K562 (cell line): Measurements from ENCODE around the gene ADAMTS14. TPM values are rescaled to one million over a fixed set of nuclear protein-coding genes. Genes with fewer than 3 reads are reported as not detected.

Source experiments
- ATAC-seq: fragments of 200-7000 bp; cut with Tn5 transposase; 3 replicates; pipeline ENCODE4 v1.9.1; 2020; ENCODE audit warnings: moderate library complexity
- BruUV-seq: library from RNA; stranded (reverse); fragments of 400-500 nt; replicated peaks from 2 replicates; lab custom pipeline; 2021; lab: Mats Ljungman, UMichigan
- CTCF ChIA-PET: fragments of 300-600 bp; formaldehyde crosslinking; extraction: SDS; loops from one replicate; lab custom pipeline; 2021; ENCODE audit warnings: low intra/inter-chr PET ratio; lab: Yijun Ruan, JAX
- POLR2A ChIA-PET: fragments of 300-600, 350-650 bp; sonication (Branson Sonifier 250); formaldehyde crosslinking; extraction: SDS; loops from one replicate; lab custom pipeline; 2021; ENCODE audit warnings: antibody characterized with exemption, inconsistent platforms; lab: Yijun Ruan, JAX
- DNase-seq, 4 experiments: peaks; one replicate each; pipeline versions ENCODE4 v3.0.0 to v3.0.0-alpha.2; 2011 to 2018; ENCODE audit warnings: low spot score in 3 of 4, mixed read lengths in 3 of 4; ENCODE audit errors: extremely low read depth in 1 of 4
- FAIRE-seq: peaks from 2 replicates; lab custom pipeline; 2011; peaks lifted over from hg19 to GRCh38; lab: Jason Lieb, UNC
- H2AFZ ChIP-seq: 2 replicates; pipeline ENCODE4 v1.6.0; 2011; ENCODE audit warnings: low read depth, low read length, control low read depth, inconsistent platforms
- H3K27ac ChIP-seq: fragments of 200-600 bp; 3 replicates; pipeline ENCODE4 v1.8.0; 2011; ENCODE audit warnings: low read depth, mild to moderate bottlenecking, control low read depth, inconsistent platforms, low read length, moderate library complexity, mixed read lengths; ENCODE audit errors: extremely low read depth
- H3K27me3 ChIP-seq, 2 experiments: fragments of 300-600 bp in 1 of 2; 2 replicates in 1 of 2; 3 replicates in 1 of 2; pipeline versions ENCODE4 v1.6.0 to v1.8.0; 2011; ENCODE audit warnings: inconsistent platforms in 2 of 2, low read length in 2 of 2, mild to moderate bottlenecking in 1 of 2, mixed read lengths in 1 of 2, moderate library complexity in 1 of 2; ENCODE audit not compliant: control insufficient read depth in 2 of 2, insufficient read depth in 2 of 2
- H3K36me3 ChIP-seq: fragments of 300-600 bp; 3 replicates; pipeline ENCODE4 v1.8.0; 2011; ENCODE audit warnings: mild to moderate bottlenecking, low read length, inconsistent platforms; ENCODE audit not compliant: control insufficient read depth, insufficient read depth
- H3K4me1 ChIP-seq, 2 experiments: fragments of 200-600 bp in 1 of 2; replicated peaks in 1 of 2; 2 replicates in 1 of 2; 3 replicates in 1 of 2; pipeline versions ENCODE4 v1.5.1 to v1.8.0; 2011; ENCODE audit warnings: inconsistent platforms in 2 of 2, low read length in 2 of 2, mild to moderate bottlenecking in 1 of 2, mixed read lengths in 1 of 2, moderate library complexity in 1 of 2; ENCODE audit not compliant: control insufficient read depth in 2 of 2, insufficient read depth in 2 of 2
- H3K4me2 ChIP-seq: 2 replicates; pipeline ENCODE4 v1.6.1; 2011; ENCODE audit warnings: low read length, control low read depth, inconsistent platforms, mixed read lengths; ENCODE audit not compliant: insufficient read depth
- H3K4me3 ChIP-seq: fragments of 200-600 bp; sonication (generic), shearing (Covaris generic); 2 replicates; pipeline ENCODE4 v1.5.1; 2016; ENCODE audit warnings: control low read depth, inconsistent platforms
- H3K79me2 ChIP-seq: fragments of 200-600 bp; 3 replicates; pipeline ENCODE4 v1.8.0; 2011; ENCODE audit warnings: low read length, inconsistent platforms; ENCODE audit not compliant: control insufficient read depth, insufficient read depth
- H3K9ac ChIP-seq, 2 experiments: 2 replicates each; pipeline versions ENCODE4 v1.6.0 to v1.6.1; 2011; ENCODE audit warnings: low read depth in 2 of 2, low read length in 2 of 2, control low read depth in 1 of 2, inconsistent platforms in 1 of 2, mild to moderate bottlenecking in 1 of 2, mixed read lengths in 1 of 2; ENCODE audit not compliant: insufficient read depth in 1 of 2
- H3K9me1 ChIP-seq: one replicate; pipeline ENCODE4 v1.6.0; 2011; ENCODE audit warnings: inconsistent platforms, mild to moderate bottlenecking, low read length, moderate library complexity; ENCODE audit not compliant: control insufficient read depth, insufficient read depth
- H3K9me3 ChIP-seq: replicated peaks from 2 replicates; pipeline ENCODE4 v1.5.1; 2011; ENCODE audit warnings: low read depth, low read length, inconsistent platforms; ENCODE audit not compliant: control insufficient read depth, insufficient read depth
- H4K20me1 ChIP-seq: replicated peaks from 2 replicates; pipeline ENCODE4 v1.6.1; 2011; ENCODE audit warnings: low read length, inconsistent platforms, mixed read lengths; ENCODE audit not compliant: control insufficient read depth, insufficient read depth
- CAMTA2 ChIP-seq: fragments of 250-450 bp; sonication (Bioruptor Pico); conservative IDR thresholded peaks from 2 replicates; pipeline ENCODE4 v1.5.1; 2022
- DACH1 ChIP-seq: fragments of 450-650 bp; IDR thresholded peaks from 2 replicates; pipeline ENCODE4 v1.6.1; 2018; ENCODE audit not compliant: partially characterized antibody
- ELF2 ChIP-seq: fragments of 250-450 bp; sonication (Bioruptor Pico); IDR thresholded peaks from 2 replicates; pipeline ENCODE4 v1.5.0; 2021; ENCODE audit warnings: mild to moderate bottlenecking
- FOXA3 ChIP-seq, 2 experiments: fragments of 450-650 bp in 1 of 2; sonication (generic) in 1 of 2; formaldehyde crosslinking; IDR thresholded peaks in 1 of 2; conservative IDR thresholded peaks in 1 of 2; 2 replicates each; pipeline versions ENCODE4 v1.4.0 to v1.8.0; 2020 to 2022; ENCODE audit warnings: mild to moderate bottlenecking in 2 of 2, missing genetic modification reagents in 1 of 2
- HMGN3 ChIP-seq: IDR thresholded peaks from 2 replicates; pipeline ENCODE4 v1.6.1; 2011; ENCODE audit warnings: borderline replicate concordance, low read depth, mild to moderate bottlenecking, mixed read lengths, low read length; ENCODE audit not compliant: insufficient read length; ENCODE audit errors: extremely low read depth
- NFIC ChIP-seq: fragments of 450-650 bp; IDR thresholded peaks from 2 replicates; pipeline ENCODE4 v1.6.1; 2017; ENCODE audit warnings: mild to moderate bottlenecking, inconsistent platforms
- SMARCE1 ChIP-seq: fragments of 450-650 bp; IDR thresholded peaks from 2 replicates; pipeline ENCODE4 v1.7.1; 2016; ENCODE audit warnings: mild to moderate bottlenecking
- TCF15 ChIP-seq: fragments of 250-450 bp; sonication (Bioruptor Pico); IDR thresholded peaks from 2 replicates; pipeline ENCODE4 v1.8.0; 2022; ENCODE audit warnings: moderate library complexity, mild to moderate bottlenecking, inconsistent platforms
- WGBS: fragments of 100-300 bp; shearing (Covaris generic); methylation state at CpG from one replicate; pipeline ENCODE4 v1.1.6; 2016; ENCODE audit warnings: low coverage, mixed read lengths; ENCODE audit not compliant: insufficient coverage; ENCODE audit errors: missing lambda C conversion rate; 5-methylcytosine and 5-hydroxymethylcytosine counted together
- in situ Hi-C: fragments of 300-500 bp; cut with MboI; formaldehyde crosslinking; loops from 4 replicates; pipeline ENCODE4 v1.15.0; 2018; ENCODE audit warnings: inconsistent platforms, mixed read lengths
- intact Hi-C: fragments of 100-400 bp; cut with micrococcal nuclease; formaldehyde crosslinking; loops from 2 replicates; pipeline ENCODE4 v1.14.2; 2022
- polyA plus RNA-seq, 8 experiments: library from polyadenylated mRNA; depleted of rRNA in 4 of 8; stranded (reverse) in 5 of 8; unstranded in 3 of 8; fragments of >200 nt; fragmentation: Nextera tagmentation in 2 of 8; fragmentation: Illumina TruSeq in 1 of 8; extraction: Ambion mirVana in 2 of 8; extraction: Trizol in 1 of 8; gene quantifications; 2 replicates each; pipeline versions ENCODE4 v1.2.1 to v1.2.3, GENCODE V29; 2011 to 2014; ENCODE audit warnings: inconsistent platforms in 1 of 8, missing spikeins in 1 of 8
- total RNA-seq, 7 experiments: library from RNA; depleted of rRNA in 6 of 7; stranded (reverse); fragments of >200 nt in 6 of 7; fragmentation: Illumina TruSeq in 2 of 7; extraction: Trizol in 2 of 7; gene quantifications; 2 replicates each; pipeline versions ENCODE4 v1.2.1 to v1.2.3, GENCODE V29; 2011 to 2021; ENCODE audit warnings: low replicate concordance in 1 of 7

Gene ADAMTS14
- total and polyA plus RNA-seq, 9 of the 15 experiments (the other 6 are each of a cell fraction or from before 2014, with no cell fraction given), result 0.04 to 37.4 (median 15.9) TPM

- in situ Hi-C loops, result no loop called here
- Histone ChIP-seq H3K4me1 (peaks cover 72 to 74% of the 10 kb centered on the region in 2 experiments), H3K36me3 (peaks cover 83% of the 10 kb centered on the region; the same call in 2 of the 3 replicates), H3K79me2 (peaks cover 92% of the 10 kb centered on the region), H3K9ac (peak overlapping the region in 1 of 2 experiments; percentile 80; a peak in 2 of 4 replicates), H3K9me3 (no peaks in the 10 kb centered on the region), H4K20me1 (no peaks in the 10 kb centered on the region), H3K4me3 (no peak overlapping the region), H2AFZ (no peak overlapping the region), H3K9me1 (peaks cover 4% of the 10 kb centered on the region), H3K4me2 (peak overlapping the region; percentile 2; the same call in 1 of the 2 replicates), H3K27me3 (no peaks in the 10 kb centered on the region), H3K27ac (no peak overlapping the region)
- no TSS peak for BruUV-seq
- ChIA-PET CTCF (no interaction called here), POLR2A (interaction anchor here (0.6 to 3.3 kb wide), 16 partner anchors 9 to 241 kb away, joined by 3 to 18 read pairs (median 3); no protein-coding TSS in a partner anchor)
- FAIRE-seq (no peak), ATAC-seq (no peak), DNase-seq (no peak)
- intact Hi-C loops, result no loop called here
- TF ChIP-seq ELF2 (CRISPR knock-in tag) (no peak), DACH1 (peak; percentile 46), TCF15 (CRISPR knock-in tag) (no peak), CAMTA2 (CRISPR knock-in tag) (no peak), HMGN3 (peak; percentile 11), FOXA3 (CRISPR knock-in tag; conservative IDR thresholded peaks at IDR 0.05 in 1 of 2, IDR thresholded peaks at IDR 0.05 in 1 of 2) (no peak), SMARCE1 (no peak), NFIC (peak; percentile 64)
- 79% methylated on average over 11 of the region's 11 CpGs for WGBS
These were observed 8.8 kb downstream of the ADAMTS14 start for GRCh38 chr10:70680899-70681730.
